ENCODE measurements around the gene SPECC1L.

The SPECC1L gene

DNA sequence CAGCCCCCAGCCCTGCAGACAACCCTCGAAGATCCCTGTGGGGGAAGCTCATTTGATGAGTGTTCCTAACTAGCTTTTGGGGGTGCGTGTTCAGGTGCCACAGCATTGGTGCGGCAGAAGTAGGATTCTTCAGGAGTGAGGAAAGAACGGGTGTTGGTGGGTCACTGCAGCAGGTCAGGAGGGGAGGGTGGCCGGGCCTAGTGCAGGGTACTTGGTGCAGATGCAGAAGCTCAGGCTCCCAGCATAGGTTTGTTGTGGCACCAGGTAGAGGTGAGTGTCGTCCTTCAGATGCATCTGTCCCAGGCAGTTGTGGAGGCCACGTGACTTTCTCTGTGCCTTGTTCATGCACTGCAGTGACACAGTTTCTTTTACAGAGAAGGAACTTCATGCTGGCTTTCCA, 141.6 kb downstream of the SPECC1L start:
- H3K4me3 ChIP-seq (ENCODE audit: control insufficient read depth, low read depth, low read length), result no peak overlapping the region
- DNase-seq (ENCODE audit: low read depth), result no peak
- TF ChIP-seq CTCF (conservative IDR thresholded peaks at IDR 0.05; ENCODE audit: control insufficient read depth, insufficient read depth, low read depth, low read length), result no peak

- no peak overlapping the region for H3K4me3 ChIP-seq (ENCODE audit: control insufficient read depth, low read depth, low read length)
- no peak for DNase-seq (ENCODE audit: low read depth)
- no peak for TF ChIP-seq CTCF (conservative IDR thresholded peaks at IDR 0.05; ENCODE audit: control insufficient read depth, insufficient read depth, low read depth, low read length)
These were observed 142.6 kb downstream of the SPECC1L start for GRCh38 chr22:24413271-24413670.

GRCh38 chr22:24413736-24414385, 143.2 kb downstream of the SPECC1L start:
- DNase-seq (ENCODE audit: low read depth), result no peak
- H3K4me3 ChIP-seq (ENCODE audit: control insufficient read depth, low read depth, low read length), result no peak overlapping the region
- no peak for TF ChIP-seq CTCF (conservative IDR thresholded peaks at IDR 0.05; ENCODE audit: control insufficient read depth, insufficient read depth, low read depth, low read length)

GRCh38 chr22:24414523-24414922, 143.9 kb downstream of the SPECC1L start:
- no peak overlapping the region for H3K4me3 ChIP-seq (ENCODE audit: control insufficient read depth, low read depth, low read length)
- TF ChIP-seq CTCF (conservative IDR thresholded peaks at IDR 0.05; ENCODE audit: control insufficient read depth, insufficient read depth, low read depth, low read length), result no peak
- no peak for DNase-seq (ENCODE audit: low read depth)

- no peak overlapping the region for H3K4me3 ChIP-seq (ENCODE audit: control insufficient read depth, low read depth, low read length)
- DNase-seq (ENCODE audit: low read depth), result no peak
- TF ChIP-seq CTCF (conservative IDR thresholded peaks at IDR 0.05; ENCODE audit: control insufficient read depth, insufficient read depth, low read depth, low read length), result no peak
These were observed 144.6 kb downstream of the SPECC1L start for GRCh38 chr22:24414984-24415945.

DNA sequence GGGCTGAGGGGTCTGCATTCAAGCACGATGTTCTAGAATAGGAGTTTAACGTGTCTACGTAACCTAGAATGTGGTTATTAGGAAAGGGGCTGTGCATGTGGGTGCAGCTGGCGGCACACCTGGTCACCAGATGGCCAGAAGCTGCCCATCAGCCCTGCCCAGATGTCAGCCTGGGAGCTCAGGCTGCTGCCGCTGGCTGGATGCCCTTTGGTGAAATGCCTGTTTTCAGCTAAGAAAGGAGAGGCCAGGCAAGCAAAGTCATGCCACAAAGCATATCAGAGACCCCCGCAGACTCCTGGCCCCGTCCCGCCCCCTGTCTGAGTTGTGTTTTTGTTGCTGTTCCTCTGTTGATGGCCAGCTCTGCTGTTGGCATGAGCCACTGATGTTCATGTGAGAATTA, 145.5 kb downstream of the SPECC1L start:
- peak; percentile 36 for DNase-seq (ENCODE audit: low read depth)
- no peak for TF ChIP-seq CTCF (conservative IDR thresholded peaks at IDR 0.05; ENCODE audit: control insufficient read depth, insufficient read depth, low read depth, low read length)

More for the DNA sequence above, 145.5 kb downstream of the SPECC1L start:
- H3K4me3 ChIP-seq (ENCODE audit: control insufficient read depth, low read depth, low read length), result no peak overlapping the region

Measured in fibroblast of mammary gland (primary cell).